Measurements from ENCODE around the gene EEF1E1. TPM values are rescaled to one million over a fixed set of nuclear protein-coding genes. Genes with fewer than 3 reads are reported as not detected.

The EEF1E1 gene
- total and polyA plus RNA-seq, 9 of the 15 experiments (the other 6 are each of a cell fraction or from before 2014, with no cell fraction given): 135 to 1,355 (median 327) TPM

DNA sequence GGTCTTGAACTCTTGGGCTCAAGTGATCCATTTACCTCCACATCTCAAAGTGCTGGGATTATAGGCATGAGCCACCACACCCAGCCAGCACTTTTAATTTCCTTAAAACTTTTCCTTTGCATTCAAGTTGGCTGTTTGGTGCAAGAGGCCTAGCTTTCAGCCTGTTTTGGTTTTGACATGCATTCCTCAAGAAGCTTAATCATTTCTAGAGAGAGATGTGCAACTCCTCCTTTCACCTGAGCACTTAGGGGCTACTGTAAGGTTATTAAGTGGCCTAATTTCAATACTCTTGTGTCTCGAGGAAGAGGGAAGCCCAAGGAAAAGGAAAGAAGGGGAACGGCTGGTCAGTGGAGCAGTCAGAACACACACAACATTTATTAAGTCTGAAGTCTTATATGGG lies 24.4 kb downstream of the EEF1E1 start:
- no peak; the same call in 2 of the 3 replicates for ATAC-seq
- Histone ChIP-seq H3K36me3 (ENCODE audit: control insufficient read depth, insufficient read depth, low read length) (peaks cover 46% of the 10 kb centered on the region), H3K9me1 (ENCODE audit: control insufficient read depth, insufficient read depth, low read length) (no peaks in the 10 kb centered on the region), H3K27ac (ENCODE audit: extremely low read depth, low read depth, low read length) (no peak overlapping the region), H3K9me3 (replicated peaks; ENCODE audit: control insufficient read depth, insufficient read depth, low read depth, low read length) (no peaks in the 10 kb centered on the region), H3K4me3 (no peak overlapping the region), H3K4me1 (replicated peaks in 1 of 2; ENCODE audit: control insufficient read depth in 2 of 2, insufficient read depth in 2 of 2, low read length in 2 of 2) (peaks cover 0 to 2% of the 10 kb centered on the region in 2 experiments; a peak in 2 of 5 replicates), H3K79me2 (ENCODE audit: control insufficient read depth, insufficient read depth, low read length) (peaks cover 15% of the 10 kb centered on the region), H3K4me2 (ENCODE audit: insufficient read depth, low read length) (no peak overlapping the region), H2AFZ (ENCODE audit: low read depth, low read length) (no peak overlapping the region), H3K9ac (ENCODE audit: insufficient read depth in 1 of 2, low read depth in 2 of 2, low read length in 2 of 2) (no peak overlapping the region), H3K27me3 (ENCODE audit: control insufficient read depth in 2 of 2, insufficient read depth in 2 of 2, low read length in 2 of 2) (no peaks in the 10 kb centered on the region), H4K20me1 (replicated peaks; ENCODE audit: control insufficient read depth, insufficient read depth, low read length) (0 out of 2 replicates have a peak, but pooled peaks cover 3% of the 10 kb centered on the region)
- DNase-seq (ENCODE audit: extremely low read depth in 1 of 4, low spot score in 3 of 4): no peak
- TF ChIP-seq ZNF785 (CRISPR knock-in tag; IDR thresholded peaks at IDR 0.05) (no peak), STAT5B (CRISPR knock-in tag; IDR thresholded peaks at IDR 0.05) (no peak), ZNF431 (CRISPR knock-in tag; IDR thresholded peaks at IDR 0.05) (0 out of 2 replicates have a peak, but pooled peaks have one; percentile 29), SUPT5H (IDR thresholded peaks at IDR 0.05) (0 out of 2 replicates have a peak, but pooled peaks have one; percentile 18), POLR2A (conservative IDR thresholded peaks at IDR 0.05) (peak; percentile 17; the same call in 1 of the 2 replicates), MYBL2 (IDR thresholded peaks at IDR 0.05; ENCODE audit: low read depth) (no peak), MYBL2 (CRISPR knock-in tag; IDR thresholded peaks at IDR 0.05; ENCODE audit: borderline replicate concordance) (no peak), GTF2A2 (tag; IDR thresholded peaks at IDR 0.05) (no peak), MBD1 (CRISPR knock-in tag; IDR thresholded peaks at IDR 0.05) (no peak)
- ChIA-PET POLR2A (interaction anchor here (1.3 to 3.0 kb wide), 2 partner anchors 10 to 13 kb away, joined by 3 to 12 read pairs; partner anchors contain the start of gene BLOC1S5), CTCF (ENCODE audit: low intra/inter-chr PET ratio) (no interaction called here)
- peak; percentile 26 for FAIRE-seq
- BruUV-seq (replicated peaks): no TSS peak
- WGBS (ENCODE audit: insufficient coverage, low coverage, missing lambda C conversion rate): 88% methylated on average over 2 of the region's 2 CpGs
- in situ Hi-C loops (cut with MboI) (no loop called here), intact Hi-C loops (cut with micrococcal nuclease) (no loop called here)
